ENCODE measurements around the gene PKD1. TPM values are rescaled to one million over a fixed set of nuclear protein-coding genes. Genes with fewer than 3 reads are reported as not detected.

PKD1 gene
- total and polyA plus RNA-seq, 2 of the 13 experiments (the other 11 are each of a cell fraction or from before 2014, with no cell fraction given): 22.1 to 23.0 TPM

DNA sequence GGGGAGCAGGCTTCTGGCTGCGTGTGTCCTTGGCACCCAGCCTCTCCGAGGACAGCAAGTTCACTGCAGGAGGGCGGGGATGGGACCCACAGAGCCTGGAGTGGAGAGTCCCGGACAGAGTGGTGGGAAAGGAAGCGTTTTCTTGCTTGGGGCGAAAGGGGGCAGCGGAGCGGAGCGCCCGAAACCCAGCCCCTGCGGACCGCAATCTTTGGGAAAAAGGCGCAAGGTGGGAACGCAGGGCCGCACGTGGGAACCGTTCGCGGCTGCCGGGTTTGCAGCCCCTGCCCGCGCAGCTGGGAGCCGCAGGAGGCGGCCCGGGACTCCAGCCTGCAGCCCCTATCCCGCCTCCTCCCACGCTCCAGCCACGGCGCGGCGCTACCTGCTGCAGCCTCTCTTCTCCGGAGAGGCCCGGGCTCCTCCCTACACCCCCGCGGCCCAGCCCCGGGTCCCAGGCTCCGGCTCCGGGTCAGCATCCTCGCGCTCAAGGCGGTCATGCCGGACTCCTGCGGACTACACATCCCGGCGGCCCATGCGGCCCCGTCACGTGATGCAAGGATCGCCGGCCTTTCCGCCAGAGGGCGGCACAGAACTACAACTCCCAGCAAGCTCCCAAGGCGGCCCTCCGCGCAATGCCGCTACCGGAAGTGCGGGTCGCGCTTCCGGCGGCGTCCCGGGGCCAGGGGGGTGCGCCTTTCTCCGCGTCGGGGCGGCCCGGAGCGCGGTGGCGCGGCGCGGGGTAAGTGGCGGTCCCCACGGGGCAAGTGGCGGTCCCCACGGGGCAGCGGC, 88.2 kb downstream of the PKD1 start, which contains the start of the genes NTHL1 and TSC2 (continued):
- peak in 1 of 2 experiments; percentile 27; a peak in 1 of 4 replicates for TF ChIP-seq KLF16 (CRISPR knock-in tag; IDR thresholded peaks at IDR 0.05)
- peak; percentile 29 for TF ChIP-seq POLR2AphosphoS5 (IDR thresholded peaks at IDR 0.05; ENCODE audit: low read depth, low read length)
- TF ChIP-seq PHF21A (CRISPR knock-in tag; IDR thresholded peaks at IDR 0.05): peak; percentile 75
- TF ChIP-seq, protein P1, sequence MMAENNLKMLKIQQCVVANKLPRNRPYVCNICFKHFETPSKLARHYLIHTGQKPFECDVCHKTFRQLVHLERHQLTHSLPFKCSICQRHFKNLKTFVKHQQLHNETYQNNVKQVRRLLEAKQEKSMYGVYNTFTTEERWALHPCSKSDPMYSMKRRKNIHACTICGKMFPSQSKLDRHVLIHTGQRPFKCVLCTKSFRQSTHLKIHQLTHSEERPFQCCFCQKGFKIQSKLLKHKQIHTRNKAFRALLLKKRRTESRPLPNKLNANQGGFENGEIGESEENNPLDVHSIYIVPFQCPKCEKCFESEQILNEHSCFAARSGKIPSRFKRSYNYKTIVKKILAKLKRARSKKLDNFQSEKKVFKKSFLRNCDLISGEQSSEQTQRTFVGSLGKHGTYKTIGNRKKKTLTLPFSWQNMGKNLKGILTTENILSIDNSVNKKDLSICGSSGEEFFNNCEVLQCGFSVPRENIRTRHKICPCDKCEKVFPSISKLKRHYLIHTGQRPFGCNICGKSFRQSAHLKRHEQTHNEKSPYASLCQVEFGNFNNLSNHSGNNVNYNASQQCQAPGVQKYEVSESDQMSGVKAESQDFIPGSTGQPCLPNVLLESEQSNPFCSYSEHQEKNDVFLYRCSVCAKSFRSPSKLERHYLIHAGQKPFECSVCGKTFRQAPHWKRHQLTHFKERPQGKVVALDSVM (CRISPR knock-in tag; IDR thresholded peaks at IDR 0.05): peak; percentile 48; the same call in 1 of the 2 replicates
- TF ChIP-seq, protein P2, sequence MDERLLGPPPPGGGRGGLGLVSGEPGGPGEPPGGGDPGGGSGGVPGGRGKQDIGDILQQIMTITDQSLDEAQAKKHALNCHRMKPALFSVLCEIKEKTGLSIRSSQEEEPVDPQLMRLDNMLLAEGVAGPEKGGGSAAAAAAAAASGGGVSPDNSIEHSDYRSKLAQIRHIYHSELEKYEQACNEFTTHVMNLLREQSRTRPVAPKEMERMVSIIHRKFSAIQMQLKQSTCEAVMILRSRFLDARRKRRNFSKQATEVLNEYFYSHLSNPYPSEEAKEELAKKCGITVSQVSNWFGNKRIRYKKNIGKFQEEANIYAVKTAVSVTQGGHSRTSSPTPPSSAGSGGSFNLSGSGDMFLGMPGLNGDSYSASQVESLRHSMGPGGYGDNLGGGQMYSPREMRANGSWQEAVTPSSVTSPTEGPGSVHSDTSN (CRISPR knock-in tag; IDR thresholded peaks at IDR 0.05): no peak
- TF ChIP-seq LCORL (IDR thresholded peaks at IDR 0.05): 0 out of 2 replicates have a peak, but pooled peaks have one; percentile 11
- TF ChIP-seq LCORL (CRISPR knock-in tag; IDR thresholded peaks at IDR 0.05): peak; percentile 67
- TF ChIP-seq ZNF563 (CRISPR knock-in tag; IDR thresholded peaks at IDR 0.05): peak; percentile 53; the same call in 1 of the 2 replicates
- TF ChIP-seq MATR3 (CRISPR knock-in tag; IDR thresholded peaks at IDR 0.05): no peak
- TF ChIP-seq BRCA1 (CRISPR knock-in tag; IDR thresholded peaks at IDR 0.05): no peak
- TF ChIP-seq, protein P3, sequence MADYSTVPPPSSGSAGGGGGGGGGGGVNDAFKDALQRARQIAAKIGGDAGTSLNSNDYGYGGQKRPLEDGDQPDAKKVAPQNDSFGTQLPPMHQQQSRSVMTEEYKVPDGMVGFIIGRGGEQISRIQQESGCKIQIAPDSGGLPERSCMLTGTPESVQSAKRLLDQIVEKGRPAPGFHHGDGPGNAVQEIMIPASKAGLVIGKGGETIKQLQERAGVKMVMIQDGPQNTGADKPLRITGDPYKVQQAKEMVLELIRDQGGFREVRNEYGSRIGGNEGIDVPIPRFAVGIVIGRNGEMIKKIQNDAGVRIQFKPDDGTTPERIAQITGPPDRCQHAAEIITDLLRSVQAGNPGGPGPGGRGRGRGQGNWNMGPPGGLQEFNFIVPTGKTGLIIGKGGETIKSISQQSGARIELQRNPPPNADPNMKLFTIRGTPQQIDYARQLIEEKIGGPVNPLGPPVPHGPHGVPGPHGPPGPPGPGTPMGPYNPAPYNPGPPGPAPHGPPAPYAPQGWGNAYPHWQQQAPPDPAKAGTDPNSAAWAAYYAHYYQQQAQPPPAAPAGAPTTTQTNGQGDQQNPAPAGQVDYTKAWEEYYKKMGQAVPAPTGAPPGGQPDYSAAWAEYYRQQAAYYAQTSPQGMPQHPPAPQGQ (CRISPR knock-in tag; IDR thresholded peaks at IDR 0.05; ENCODE audit: borderline replicate concordance): peak; percentile 74; the same call in 1 of the 2 replicates
- no peak for TF ChIP-seq ZNF558 (CRISPR knock-in tag; IDR thresholded peaks at IDR 0.05; ENCODE audit: borderline replicate concordance)
- peak; percentile 53 for TF ChIP-seq SALL2 (CRISPR knock-in tag; IDR thresholded peaks at IDR 0.05)
- TF ChIP-seq, protein P4, sequence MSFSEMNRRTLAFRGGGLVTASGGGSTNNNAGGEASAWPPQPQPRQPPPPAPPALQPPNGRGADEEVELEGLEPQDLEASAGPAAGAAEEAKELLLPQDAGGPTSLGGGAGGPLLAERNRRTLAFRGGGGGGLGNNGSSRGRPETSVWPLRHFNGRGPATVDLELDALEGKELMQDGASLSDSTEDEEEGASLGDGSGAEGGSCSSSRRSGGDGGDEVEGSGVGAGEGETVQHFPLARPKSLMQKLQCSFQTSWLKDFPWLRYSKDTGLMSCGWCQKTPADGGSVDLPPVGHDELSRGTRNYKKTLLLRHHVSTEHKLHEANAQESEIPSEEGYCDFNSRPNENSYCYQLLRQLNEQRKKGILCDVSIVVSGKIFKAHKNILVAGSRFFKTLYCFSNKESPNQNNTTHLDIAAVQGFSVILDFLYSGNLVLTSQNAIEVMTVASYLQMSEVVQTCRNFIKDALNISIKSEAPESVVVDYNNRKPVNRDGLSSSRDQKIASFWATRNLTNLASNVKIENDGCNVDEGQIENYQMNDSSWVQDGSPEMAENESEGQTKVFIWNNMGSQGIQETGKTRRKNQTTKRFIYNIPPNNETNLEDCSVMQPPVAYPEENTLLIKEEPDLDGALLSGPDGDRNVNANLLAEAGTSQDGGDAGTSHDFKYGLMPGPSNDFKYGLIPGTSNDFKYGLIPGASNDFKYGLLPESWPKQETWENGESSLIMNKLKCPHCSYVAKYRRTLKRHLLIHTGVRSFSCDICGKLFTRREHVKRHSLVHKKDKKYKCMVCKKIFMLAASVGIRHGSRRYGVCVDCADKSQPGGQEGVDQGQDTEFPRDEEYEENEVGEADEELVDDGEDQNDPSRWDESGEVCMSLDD (CRISPR knock-in tag; IDR thresholded peaks at IDR 0.05; ENCODE audit: borderline replicate concordance): no peak
- peak; percentile 19; the same call in 1 of the 2 replicates for TF ChIP-seq ZSCAN25 (CRISPR knock-in tag; IDR thresholded peaks at IDR 0.05)
- TF ChIP-seq, protein P5, sequence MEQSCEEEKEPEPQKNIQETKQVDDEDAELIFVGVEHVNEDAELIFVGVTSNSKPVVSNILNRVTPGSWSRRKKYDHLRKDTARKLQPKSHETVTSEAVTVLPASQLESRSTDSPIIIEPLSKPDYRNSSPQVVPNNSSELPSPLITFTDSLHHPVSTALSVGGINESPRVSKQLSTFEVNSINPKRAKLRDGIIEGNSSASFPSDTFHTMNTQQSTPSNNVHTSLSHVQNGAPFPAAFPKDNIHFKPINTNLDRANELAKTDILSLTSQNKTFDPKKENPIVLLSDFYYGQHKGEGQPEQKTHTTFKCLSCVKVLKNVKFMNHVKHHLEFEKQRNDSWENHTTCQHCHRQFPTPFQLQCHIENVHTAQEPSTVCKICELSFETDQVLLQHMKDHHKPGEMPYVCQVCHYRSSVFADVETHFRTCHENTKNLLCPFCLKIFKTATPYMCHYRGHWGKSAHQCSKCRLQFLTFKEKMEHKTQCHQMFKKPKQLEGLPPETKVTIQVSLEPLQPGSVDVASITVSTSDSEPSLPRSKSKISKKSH (CRISPR knock-in tag; IDR thresholded peaks at IDR 0.05; ENCODE audit: borderline replicate concordance): peak; percentile 48; the same call in 1 of the 2 replicates
- peak; percentile 99 for TF ChIP-seq GABPA (IDR thresholded peaks at IDR 0.05; ENCODE audit: low read depth, low read length)
- TF ChIP-seq GABPA (CRISPR knock-in tag; IDR thresholded peaks at IDR 0.05; ENCODE audit: low read depth): peak; percentile 93
- TF ChIP-seq HCFC1 (IDR thresholded peaks at IDR 0.05; ENCODE audit: low read depth, low read length): peak; percentile 99
